Neural cell (in vitro differentiated cells): ENCODE measurements around the gene CYP19A1.

Source experiments
- EP300 ChIP-seq: fragments of 450-650 bp; conservative IDR thresholded peaks from 2 replicates; pipeline ENCODE4 v1.6.1; 2014; ENCODE audit warnings: antibody characterized with exemption, mild to moderate bottlenecking, moderate library complexity; ENCODE audit not compliant: poor library complexity, severe bottlenecking
- POLR2AphosphoS5 ChIP-seq: IDR thresholded peaks from 2 replicates; pipeline ENCODE4 v1.6.1; 2012
- TF ChIP-seq, protein P1 (sequence below): fragments of 450-650 bp; IDR thresholded peaks from 2 replicates; pipeline ENCODE4 v1.5.1; 2014; ENCODE audit warnings: antibody characterized with exemption, mild to moderate bottlenecking, moderate library complexity; ENCODE audit not compliant: poor library complexity, severe bottlenecking

DNA sequence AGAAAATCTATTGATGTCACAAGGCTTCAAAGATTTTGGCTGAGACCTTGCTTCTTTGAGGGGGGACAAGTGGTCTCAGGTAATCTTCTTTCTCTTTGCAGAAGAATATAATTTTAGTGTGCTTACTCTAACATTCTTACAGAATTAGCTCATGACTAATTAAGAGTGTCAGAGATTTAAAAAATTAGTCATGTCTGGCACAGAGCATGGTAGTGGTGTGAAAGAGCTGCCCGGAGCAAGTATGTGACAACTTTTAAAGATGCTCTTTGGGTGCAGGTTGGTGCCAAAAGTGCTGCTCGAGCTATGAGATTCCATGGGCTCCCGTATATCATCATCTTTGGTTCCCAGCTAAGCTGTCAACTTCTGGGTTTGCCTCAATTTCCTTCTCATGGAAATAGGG is 31.1 kb downstream of the CYP19A1 start:
- TF ChIP-seq, protein P1, sequence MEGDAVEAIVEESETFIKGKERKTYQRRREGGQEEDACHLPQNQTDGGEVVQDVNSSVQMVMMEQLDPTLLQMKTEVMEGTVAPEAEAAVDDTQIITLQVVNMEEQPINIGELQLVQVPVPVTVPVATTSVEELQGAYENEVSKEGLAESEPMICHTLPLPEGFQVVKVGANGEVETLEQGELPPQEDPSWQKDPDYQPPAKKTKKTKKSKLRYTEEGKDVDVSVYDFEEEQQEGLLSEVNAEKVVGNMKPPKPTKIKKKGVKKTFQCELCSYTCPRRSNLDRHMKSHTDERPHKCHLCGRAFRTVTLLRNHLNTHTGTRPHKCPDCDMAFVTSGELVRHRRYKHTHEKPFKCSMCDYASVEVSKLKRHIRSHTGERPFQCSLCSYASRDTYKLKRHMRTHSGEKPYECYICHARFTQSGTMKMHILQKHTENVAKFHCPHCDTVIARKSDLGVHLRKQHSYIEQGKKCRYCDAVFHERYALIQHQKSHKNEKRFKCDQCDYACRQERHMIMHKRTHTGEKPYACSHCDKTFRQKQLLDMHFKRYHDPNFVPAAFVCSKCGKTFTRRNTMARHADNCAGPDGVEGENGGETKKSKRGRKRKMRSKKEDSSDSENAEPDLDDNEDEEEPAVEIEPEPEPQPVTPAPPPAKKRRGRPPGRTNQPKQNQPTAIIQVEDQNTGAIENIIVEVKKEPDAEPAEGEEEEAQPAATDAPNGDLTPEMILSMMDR: no peak
- no peak for TF ChIP-seq POLR2AphosphoS5
- no peak for TF ChIP-seq EP300
